Smooth muscle cell (in vitro differentiated cells): Measurements from ENCODE around the gene DUSP28. TPM values are rescaled to one million over a fixed set of nuclear protein-coding genes. Genes with fewer than 3 reads are reported as not detected.

Experiments used
- DNase-seq: peaks from one replicate; lab custom pipeline; 2025; ENCODE audit not compliant: unreplicated experiment; lab: John Stamatoyannopoulos, UW
- H2AFZ ChIP-seq: fragments of 200-600 bp; sonication (generic); 2 replicates; pipeline ENCODE4 v1.6.0; 2016; ENCODE audit warnings: antibody characterized with exemption, low read depth, mild to moderate bottlenecking
- H3F3A ChIP-seq: fragments of 200-600 bp; sonication (generic); 2 replicates; pipeline ENCODE4 v1.6.0; 2017; ENCODE audit warnings: antibody characterized with exemption, low read depth
- H3K27ac ChIP-seq: fragments of 200-600 bp; sonication (generic); 2 replicates; pipeline ENCODE4 v1.5.1; 2016; ENCODE audit warnings: low read depth, mild to moderate bottlenecking
- H3K27me3 ChIP-seq: fragments of 200-600 bp; sonication (generic); 2 replicates; pipeline ENCODE4 v1.6.1; 2016; ENCODE audit warnings: low read depth, mild to moderate bottlenecking
- H3K36me3 ChIP-seq: fragments of 200-600 bp; sonication (generic); 2 replicates; pipeline ENCODE4 v1.5.1; 2016; ENCODE audit warnings: low read depth
- H3K4me1 ChIP-seq: fragments of 200-600 bp; sonication (generic); 2 replicates; pipeline ENCODE4 v1.5.1; 2016; ENCODE audit warnings: low read depth
- H3K4me2 ChIP-seq: fragments of 200-600 bp; sonication (generic); 2 replicates; pipeline ENCODE4 v1.6.0; 2016; ENCODE audit warnings: mild to moderate bottlenecking
- H3K4me3 ChIP-seq: fragments of 200-600 bp; sonication (generic); 2 replicates; pipeline ENCODE4 v1.5.1; 2016; ENCODE audit warnings: mild to moderate bottlenecking
- H3K79me2 ChIP-seq: fragments of 200-600 bp; sonication (generic); 2 replicates; pipeline ENCODE4 v1.6.0; 2016; ENCODE audit warnings: low read depth, mild to moderate bottlenecking
- H3K9ac ChIP-seq: fragments of 200-600 bp; sonication (generic); 2 replicates; pipeline ENCODE4 v1.6.0; 2016; ENCODE audit warnings: low read depth
- H3K9me3 ChIP-seq: fragments of 200-600 bp; sonication (generic); replicated peaks from 2 replicates; pipeline ENCODE4 v1.5.1; 2016; ENCODE audit warnings: low read depth
- H4K20me1 ChIP-seq: fragments of 200-600 bp; sonication (generic); 2 replicates; pipeline ENCODE4 v1.6.0; 2016; ENCODE audit warnings: low read depth
- WGBS: methylation state at CpG from one replicate; pipeline ENCODE4 v1.1.7; 2016; ENCODE audit warnings: low lambda C conversion rate; 5-methylcytosine and 5-hydroxymethylcytosine counted together
- polyA plus RNA-seq: library from polyadenylated mRNA; unstranded; fragments of >200 nt; fragmentation: Nextera tagmentation; extraction: Ambion mirVana; gene quantifications from 2 replicates; pipeline ENCODE4 v1.2.1, GENCODE V29; 2016
- total RNA-seq: library from RNA; depleted of rRNA; stranded (reverse); fragments of >200 nt; gene quantifications from 2 replicates; pipeline ENCODE4 v1.2.3, GENCODE V29; 2014
- TF ChIP-seq, protein P1 (sequence below): fragments of 200-600 bp; sonication (generic); IDR thresholded peaks from 2 replicates; pipeline ENCODE4 v1.5.1; 2017; ENCODE audit warnings: borderline replicate concordance, mild to moderate bottlenecking, antibody characterized with exemption; ENCODE audit not compliant: insufficient read depth, poor library complexity, severe bottlenecking

DUSP28 gene
- total and polyA plus RNA-seq, 2 experiments from 2014 or later = 2.2 to 6.4 TPM

DNA sequence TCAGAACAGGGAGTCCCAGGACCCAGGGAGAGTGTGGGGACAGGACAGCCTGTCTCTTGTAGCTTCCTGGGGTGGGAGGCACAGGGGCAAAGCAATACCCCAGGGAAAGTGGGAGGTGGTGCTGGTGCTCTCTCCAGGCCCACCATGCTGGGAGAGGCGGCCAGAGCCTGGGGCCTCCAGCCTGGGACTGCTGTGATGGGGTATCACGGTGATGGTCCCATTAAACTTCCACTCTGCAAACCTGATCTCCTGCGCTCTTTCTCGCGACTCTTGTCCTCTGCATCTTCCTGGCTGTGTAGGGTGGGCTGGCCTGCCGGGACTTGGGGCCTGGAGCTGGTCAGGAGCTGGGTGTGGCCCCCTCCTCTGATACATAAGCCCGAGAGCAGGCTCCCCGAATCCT, 18.3 kb downstream of the DUSP28 start:
- Histone ChIP-seq H3K9ac (no peak overlapping the region), H3K79me2 (peaks cover 22% of the 10 kb centered on the region), H4K20me1 (peaks cover 61% of the 10 kb centered on the region), H3K27me3 (no peaks in the 10 kb centered on the region), H3K27ac (no peak overlapping the region), H2AFZ (no peak overlapping the region), H3K4me1 (no peaks in the 10 kb centered on the region), H3K36me3 (no peaks in the 10 kb centered on the region), H3K9me3 (no peaks in the 10 kb centered on the region), H3K4me2 (no peak overlapping the region), H3K4me3 (no peak overlapping the region), H3F3A (peaks cover 15% of the 10 kb centered on the region)
- 95% methylated on average over 8 of the region's 8 CpGs for WGBS
- TF ChIP-seq, protein P1, sequence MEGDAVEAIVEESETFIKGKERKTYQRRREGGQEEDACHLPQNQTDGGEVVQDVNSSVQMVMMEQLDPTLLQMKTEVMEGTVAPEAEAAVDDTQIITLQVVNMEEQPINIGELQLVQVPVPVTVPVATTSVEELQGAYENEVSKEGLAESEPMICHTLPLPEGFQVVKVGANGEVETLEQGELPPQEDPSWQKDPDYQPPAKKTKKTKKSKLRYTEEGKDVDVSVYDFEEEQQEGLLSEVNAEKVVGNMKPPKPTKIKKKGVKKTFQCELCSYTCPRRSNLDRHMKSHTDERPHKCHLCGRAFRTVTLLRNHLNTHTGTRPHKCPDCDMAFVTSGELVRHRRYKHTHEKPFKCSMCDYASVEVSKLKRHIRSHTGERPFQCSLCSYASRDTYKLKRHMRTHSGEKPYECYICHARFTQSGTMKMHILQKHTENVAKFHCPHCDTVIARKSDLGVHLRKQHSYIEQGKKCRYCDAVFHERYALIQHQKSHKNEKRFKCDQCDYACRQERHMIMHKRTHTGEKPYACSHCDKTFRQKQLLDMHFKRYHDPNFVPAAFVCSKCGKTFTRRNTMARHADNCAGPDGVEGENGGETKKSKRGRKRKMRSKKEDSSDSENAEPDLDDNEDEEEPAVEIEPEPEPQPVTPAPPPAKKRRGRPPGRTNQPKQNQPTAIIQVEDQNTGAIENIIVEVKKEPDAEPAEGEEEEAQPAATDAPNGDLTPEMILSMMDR = no peak
- no peak for DNase-seq

DNA sequence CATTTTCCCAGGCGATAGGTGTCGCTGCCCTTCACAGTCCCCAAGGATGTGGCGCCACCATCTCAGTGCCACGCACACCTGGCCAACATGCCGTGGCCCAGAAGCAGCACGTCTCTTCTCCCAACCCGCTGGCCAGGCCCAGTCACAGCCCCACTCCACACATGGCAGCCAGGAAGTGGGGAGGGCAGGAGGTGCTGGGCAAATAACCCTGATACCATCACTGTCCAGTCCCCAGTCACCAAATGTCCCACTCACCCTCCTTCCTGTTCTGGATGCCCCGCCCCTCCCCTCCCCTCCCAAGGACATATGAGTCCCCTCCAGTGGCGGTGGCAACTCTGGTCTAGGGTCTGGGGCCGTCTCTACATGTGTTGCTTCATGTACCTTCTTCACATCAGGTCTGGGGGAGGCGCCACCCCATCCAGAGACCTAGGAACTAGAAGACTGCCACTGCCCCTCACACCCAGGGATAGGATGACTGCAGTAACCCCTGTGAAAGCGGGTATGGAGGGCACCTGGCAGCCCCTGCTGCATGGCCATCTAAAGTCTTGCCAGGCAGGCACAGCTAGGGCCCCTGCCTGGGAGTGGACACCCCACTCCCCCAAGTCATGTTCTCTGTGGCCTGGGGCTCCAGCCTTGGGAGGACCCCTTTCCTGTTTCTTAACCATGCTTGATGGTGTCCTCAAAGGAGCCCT, 19.1 kb downstream of the DUSP28 start:
- peaks cover 61% of the 10 kb centered on the region for H4K20me1 ChIP-seq
- no peaks in the 10 kb centered on the region for H3K4me1 ChIP-seq
- 97% methylated on average over 12 of the region's 12 CpGs for WGBS
- no peaks in the 10 kb centered on the region for H3K9me3 ChIP-seq
- no peaks in the 10 kb centered on the region for H3K36me3 ChIP-seq
- peak overlapping the region; percentile 44 for H3K9ac ChIP-seq
- H3K4me2 ChIP-seq = no peak overlapping the region
- peaks cover 27% of the 10 kb centered on the region for H3K79me2 ChIP-seq
- no peaks in the 10 kb centered on the region for H3K27me3 ChIP-seq
- H3K4me3 ChIP-seq = no peak overlapping the region
- TF ChIP-seq, protein P1 = no peak
- H3K27ac ChIP-seq = peak overlapping the region; percentile 78
- peaks cover 15% of the 10 kb centered on the region for H3F3A ChIP-seq
- no peak for DNase-seq
- H2AFZ ChIP-seq = no peak overlapping the region

DNA sequence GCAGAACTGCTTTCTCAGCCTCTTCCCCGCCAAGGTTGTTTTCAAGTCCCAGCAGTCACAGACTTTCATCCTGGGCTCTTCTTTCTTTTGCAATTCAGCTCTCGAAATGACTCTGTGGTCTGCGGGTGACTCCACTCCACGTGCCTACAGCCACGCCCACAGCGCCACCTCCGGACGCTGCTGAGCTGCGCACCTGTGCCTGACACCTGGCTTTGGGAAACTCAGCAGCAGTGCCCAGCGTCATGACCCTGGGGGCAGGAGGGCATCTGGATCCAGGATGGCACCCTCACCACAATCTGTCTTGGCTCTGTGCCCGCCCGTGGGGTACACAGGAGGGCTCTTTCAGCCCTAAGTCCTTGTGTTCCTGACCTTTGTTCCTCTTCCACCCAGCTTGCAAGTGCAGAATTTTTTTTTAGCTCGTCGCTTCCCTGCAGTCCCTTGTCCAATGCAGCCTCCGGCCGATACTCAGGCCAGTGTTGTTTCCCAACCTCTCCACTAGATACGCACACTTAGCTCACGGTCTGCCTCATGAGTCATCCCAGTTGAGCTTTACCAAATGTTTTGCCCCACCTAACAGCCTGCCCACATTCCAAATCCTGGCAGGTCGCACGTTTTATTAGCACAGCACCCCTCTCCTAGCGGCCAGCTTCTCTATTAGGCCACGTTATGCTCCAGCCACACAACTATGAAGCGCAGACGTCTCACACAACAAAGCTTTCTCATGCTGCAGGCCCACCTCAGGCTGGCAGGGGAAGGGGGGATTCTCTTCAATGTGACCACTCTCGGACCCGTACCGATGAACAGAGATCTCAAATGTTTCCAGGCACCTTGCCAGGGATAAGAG, 19.8 kb downstream of the DUSP28 start:
- Histone ChIP-seq H3K4me3 (no peak overlapping the region), H3K27me3 (no peaks in the 10 kb centered on the region), H3F3A (peaks cover 15% of the 10 kb centered on the region), H3K9me3 (no peaks in the 10 kb centered on the region), H4K20me1 (peaks cover 63% of the 10 kb centered on the region), H3K27ac (peak overlapping the region; percentile 78), H3K9ac (peak overlapping the region; percentile 44), H3K4me1 (peaks cover 4% of the 10 kb centered on the region), H3K4me2 (peak overlapping the region; percentile 19), H2AFZ (no peak overlapping the region), H3K79me2 (peaks cover 35% of the 10 kb centered on the region), H3K36me3 (no peaks in the 10 kb centered on the region)
- WGBS = 47% methylated on average over 27 of the region's 27 CpGs
- no peak for DNase-seq
- TF ChIP-seq, protein P1 = peak; percentile 14
